Measurements from ENCODE around the gene ITPR2. TPM values are rescaled to one million over a fixed set of nuclear protein-coding genes. Genes with fewer than 3 reads are reported as not detected.

ITPR2 gene
- total RNA-seq, 1 donor from 2014 or later: 35.1 TPM

Other genes with a start within 250 kb of the ITPR2 start
- 20.2 TPM for gene INTS13, start 104.8 kb upstream of the ITPR2 start, total RNA-seq
- gene FGFR1OP2, start 105.3 kb upstream of the ITPR2 start, total RNA-seq: 20.3 TPM
- 96.5 TPM for gene TM7SF3, start 181.2 kb upstream of the ITPR2 start, total RNA-seq
- gene MED21, start 189.4 kb upstream of the ITPR2 start, total RNA-seq: 66.1 TPM
- gene C12orf71, start 249.4 kb upstream of the ITPR2 start, total RNA-seq: not detected